HG02623 (cell line): Measurements from ENCODE around the gene FRMD7.

Experiments used
- ATAC-seq: cut with Tn5 transposase; IDR thresholded peaks from one replicate; pipeline ENCODE4 v1.9.1; 2021; ENCODE audit warnings: moderate library complexity; ENCODE audit not compliant: unreplicated experiment

FRMD7 gene

DNA sequence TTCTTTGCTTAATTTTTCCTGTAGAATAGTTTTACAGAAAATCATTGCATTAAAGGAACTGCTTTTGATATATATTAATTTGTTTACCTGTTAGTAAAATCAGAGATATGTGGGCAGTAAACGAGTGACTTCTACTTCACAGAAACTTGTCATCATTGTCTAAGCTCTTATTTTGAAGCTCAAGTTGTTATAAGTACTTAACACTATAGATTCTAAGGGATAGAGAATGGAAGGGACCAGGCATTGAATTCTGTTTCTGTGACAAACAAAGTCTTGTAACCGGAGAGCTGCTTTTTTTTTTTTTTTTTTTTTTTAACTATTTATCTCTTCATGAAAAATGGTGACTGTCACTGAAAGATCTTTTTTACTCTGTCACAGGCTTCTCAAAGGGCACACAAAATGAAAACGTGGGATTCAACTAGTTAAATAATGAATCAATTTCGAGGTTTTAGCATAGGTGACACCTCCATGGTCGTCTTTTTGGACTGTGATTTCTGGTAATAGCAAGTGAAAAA is 90.3 kb downstream of the FRMD7 start:
- no peak for ATAC-seq

- ATAC-seq, result no peak
These were observed 93.2 kb downstream of the FRMD7 start for GRCh38 chrX:132034648-132035047.

DNA sequence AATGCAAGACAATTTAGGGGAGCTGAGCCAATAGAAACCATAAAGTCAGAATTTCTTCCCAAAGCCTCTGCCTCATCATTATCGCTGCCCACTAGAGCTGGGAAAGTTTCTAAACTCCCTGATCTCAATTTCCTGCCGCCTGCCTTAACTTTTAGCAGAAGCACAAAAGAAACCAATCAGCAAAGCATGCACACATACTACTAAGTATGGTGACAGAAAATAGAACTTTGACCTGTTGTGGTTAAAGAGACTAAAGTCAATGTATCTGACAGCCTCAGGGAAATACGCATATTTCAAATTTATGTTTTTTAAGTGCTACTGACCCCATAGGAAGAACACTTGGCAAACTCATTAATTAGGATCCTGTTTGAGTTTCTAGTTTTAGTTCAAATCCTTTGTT is 94.7 kb downstream of the FRMD7 start:
- ATAC-seq, result no peak

DNA sequence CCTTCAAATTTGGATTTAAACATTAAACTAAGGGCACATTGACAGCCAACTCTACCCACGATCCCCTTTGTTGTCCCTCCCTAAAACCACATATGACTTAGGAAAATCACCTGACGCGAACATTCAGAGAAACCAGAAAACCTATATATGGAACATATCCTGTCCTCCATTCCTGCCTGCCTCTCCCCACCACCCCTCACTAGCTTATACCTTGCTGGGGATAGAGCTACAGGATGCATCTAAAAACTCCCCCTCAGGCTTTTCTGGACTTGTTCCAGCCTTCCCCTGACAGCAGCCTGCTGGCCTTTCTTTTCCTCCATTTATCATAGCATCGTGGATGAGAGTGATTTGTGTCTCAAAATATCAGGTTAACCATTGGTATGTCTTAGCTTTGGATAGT is 96.0 kb downstream of the FRMD7 start:
- ATAC-seq, result no peak

- ATAC-seq, result no peak
These were observed 97.6 kb downstream of the FRMD7 start for GRCh38 chrX:132030264-132030663.
